ENCODE results near the gene FBXO36. TPM values are rescaled to one million over a fixed set of nuclear protein-coding genes. Genes with fewer than 3 reads are reported as not detected.

FBXO36 gene
- total RNA-seq, 1 donor from 2014 or later: 13.1 TPM

DNA sequence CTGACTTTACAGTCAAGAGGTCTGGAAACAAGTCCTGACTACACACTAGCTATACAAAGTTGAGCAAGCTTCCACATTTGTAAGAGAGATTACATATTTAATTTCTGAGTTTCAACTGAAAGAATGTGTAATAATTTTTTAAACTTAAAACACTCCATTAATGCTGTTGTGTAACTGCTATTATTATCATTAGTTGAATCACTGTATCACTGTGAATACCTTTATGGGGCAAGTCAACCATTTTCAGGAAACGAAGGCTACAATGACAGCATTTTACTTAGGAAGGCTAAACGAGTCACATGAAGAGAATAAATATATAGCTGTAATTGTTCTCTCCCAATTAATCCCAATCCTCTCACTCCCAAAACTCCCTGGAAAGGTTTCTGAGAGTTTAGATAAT is 46.8 kb upstream of the FBXO36 start:
- DNase-seq (ENCODE audit: low spot score): no peak
- TF ChIP-seq, protein P1, sequence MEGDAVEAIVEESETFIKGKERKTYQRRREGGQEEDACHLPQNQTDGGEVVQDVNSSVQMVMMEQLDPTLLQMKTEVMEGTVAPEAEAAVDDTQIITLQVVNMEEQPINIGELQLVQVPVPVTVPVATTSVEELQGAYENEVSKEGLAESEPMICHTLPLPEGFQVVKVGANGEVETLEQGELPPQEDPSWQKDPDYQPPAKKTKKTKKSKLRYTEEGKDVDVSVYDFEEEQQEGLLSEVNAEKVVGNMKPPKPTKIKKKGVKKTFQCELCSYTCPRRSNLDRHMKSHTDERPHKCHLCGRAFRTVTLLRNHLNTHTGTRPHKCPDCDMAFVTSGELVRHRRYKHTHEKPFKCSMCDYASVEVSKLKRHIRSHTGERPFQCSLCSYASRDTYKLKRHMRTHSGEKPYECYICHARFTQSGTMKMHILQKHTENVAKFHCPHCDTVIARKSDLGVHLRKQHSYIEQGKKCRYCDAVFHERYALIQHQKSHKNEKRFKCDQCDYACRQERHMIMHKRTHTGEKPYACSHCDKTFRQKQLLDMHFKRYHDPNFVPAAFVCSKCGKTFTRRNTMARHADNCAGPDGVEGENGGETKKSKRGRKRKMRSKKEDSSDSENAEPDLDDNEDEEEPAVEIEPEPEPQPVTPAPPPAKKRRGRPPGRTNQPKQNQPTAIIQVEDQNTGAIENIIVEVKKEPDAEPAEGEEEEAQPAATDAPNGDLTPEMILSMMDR (IDR thresholded peaks at IDR 0.05): no peak
- TF ChIP-seq EZH2phosphoT487 (IDR thresholded peaks at IDR 0.05) (no peak), EZH2 (IDR thresholded peaks at IDR 0.05) (no peak)
- Mint-ChIP-seq H3K27me3 (ENCODE audit: insufficient read depth, low read depth) (peaks cover 4% of the 10 kb centered on the region), H3K4me1 (no peaks in the 10 kb centered on the region), H3K27ac (no peak overlapping the region), H3K4me3 (no peak overlapping the region), H3K9me3 (no peaks in the 10 kb centered on the region), H3K36me3 (peaks cover 29% of the 10 kb centered on the region)
- peaks cover 80% of the 10 kb centered on the region for H3K79me2 ChIP-seq (ENCODE audit: low read depth)
- peaks cover 12% of the 10 kb centered on the region for H3K36me3 ChIP-seq
- no peak overlapping the region for H3K27ac ChIP-seq
- no peaks in the 10 kb centered on the region for H3K27me3 ChIP-seq
- H4K20me1 ChIP-seq (ENCODE audit: low read depth): peaks cover 43% of the 10 kb centered on the region
- no peaks in the 10 kb centered on the region for H3F3A ChIP-seq (ENCODE audit: low read depth)
- H3K9me3 ChIP-seq (ENCODE audit: low read depth): no peaks in the 10 kb centered on the region
- no peak overlapping the region for H3K4me3 ChIP-seq
- no peak overlapping the region for H2AFZ ChIP-seq (replicated peaks)
- H3K4me2 ChIP-seq: no peak overlapping the region
- H3K9ac ChIP-seq: no peak overlapping the region
- no peaks in the 10 kb centered on the region for H3K4me1 ChIP-seq

DNA sequence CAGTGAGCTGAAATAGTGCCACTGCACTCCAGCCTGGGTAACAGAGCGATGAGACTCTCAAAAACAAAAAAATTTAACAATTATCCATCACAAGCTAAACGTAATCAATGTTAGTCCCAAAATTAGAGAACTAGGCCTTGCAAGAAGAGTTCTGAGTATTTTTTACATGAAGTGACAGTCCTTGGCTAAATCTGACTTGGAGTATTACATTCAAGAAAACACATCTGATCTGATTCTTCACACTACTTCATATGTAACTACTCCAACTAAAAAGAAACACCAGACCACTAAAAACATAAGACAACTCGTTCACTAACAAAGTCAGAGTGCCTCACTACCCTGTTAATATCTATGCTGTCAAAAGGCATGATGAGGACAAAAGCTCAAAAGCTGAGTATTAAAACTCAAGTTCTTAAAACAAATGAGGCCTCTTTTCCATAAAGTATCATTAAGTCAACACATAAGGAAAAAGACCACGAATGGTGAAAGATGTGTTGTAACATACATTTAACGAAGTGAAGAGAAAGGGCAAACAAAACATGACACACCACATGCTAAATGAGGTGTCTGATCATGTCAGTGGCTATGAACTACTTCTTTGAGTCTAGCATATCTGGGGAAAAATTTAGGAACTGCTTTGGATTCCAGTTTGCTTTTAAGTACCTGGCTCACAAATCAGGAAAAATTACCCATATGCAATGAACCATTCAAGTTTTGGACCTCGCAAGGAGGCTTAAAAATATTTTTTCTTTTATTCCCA is 42.9 kb upstream of the FBXO36 start:
- DNase-seq (ENCODE audit: low spot score): no peak
- Histone ChIP-seq H3K9ac (no peak overlapping the region), H3K4me3 (no peak overlapping the region), H3K9me3 (ENCODE audit: low read depth) (no peaks in the 10 kb centered on the region), H3K36me3 (peaks cover 12% of the 10 kb centered on the region), H3K27me3 (no peaks in the 10 kb centered on the region), H2AFZ (replicated peaks) (no peak overlapping the region), H3K27ac (no peak overlapping the region), H3K4me2 (no peak overlapping the region), H4K20me1 (ENCODE audit: low read depth) (peaks cover 72% of the 10 kb centered on the region), H3K4me1 (no peaks in the 10 kb centered on the region), H3F3A (ENCODE audit: low read depth) (no peaks in the 10 kb centered on the region), H3K79me2 (ENCODE audit: low read depth) (peaks cover 80% of the 10 kb centered on the region)
- Mint-ChIP-seq H3K9me3 (no peaks in the 10 kb centered on the region), H3K4me3 (no peak overlapping the region), H3K36me3 (peaks cover 17% of the 10 kb centered on the region), H3K27ac (no peak overlapping the region), H3K4me1 (no peaks in the 10 kb centered on the region), H3K27me3 (ENCODE audit: insufficient read depth, low read depth) (peaks cover 4% of the 10 kb centered on the region)
- TF ChIP-seq EZH2 (IDR thresholded peaks at IDR 0.05) (no peak), EZH2phosphoT487 (IDR thresholded peaks at IDR 0.05) (no peak)
- TF ChIP-seq, protein P1 (IDR thresholded peaks at IDR 0.05): no peak

DNA sequence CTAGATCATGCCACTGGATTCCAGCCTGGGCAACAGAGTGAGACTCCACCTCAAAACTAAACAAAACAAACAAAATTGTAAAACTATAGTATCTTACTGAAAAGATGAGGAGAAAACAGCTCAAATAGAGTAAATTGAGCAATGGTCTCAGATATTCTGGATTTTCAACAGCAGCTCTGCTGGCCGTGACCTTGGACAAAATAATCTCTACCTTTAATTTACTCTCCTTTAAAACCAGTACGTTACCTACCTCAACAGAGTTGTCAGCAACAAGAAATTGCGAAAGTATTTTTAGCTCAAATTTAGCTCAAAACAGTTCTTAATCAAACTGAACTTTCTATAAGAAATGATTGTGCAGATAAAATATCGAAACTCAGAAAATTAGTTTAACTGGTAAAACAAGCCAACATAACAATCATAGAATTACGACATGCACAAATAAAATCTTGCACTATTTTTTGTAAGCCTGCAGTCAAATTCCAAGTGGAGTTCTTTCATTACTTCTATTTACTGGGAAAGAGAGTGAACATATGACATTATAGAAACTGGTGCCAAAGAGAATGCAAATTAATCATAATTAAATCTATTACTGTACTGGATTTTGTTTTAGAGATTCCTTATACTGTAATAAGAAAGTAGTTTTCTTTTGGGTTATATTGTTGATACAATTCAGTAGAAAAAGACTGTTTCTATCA is 41.3 kb upstream of the FBXO36 start:
- Mint-ChIP-seq H3K27ac (no peak overlapping the region), H3K4me3 (no peak overlapping the region), H3K27me3 (ENCODE audit: insufficient read depth, low read depth) (peaks cover 4% of the 10 kb centered on the region), H3K36me3 (peaks cover 17% of the 10 kb centered on the region), H3K4me1 (no peaks in the 10 kb centered on the region), H3K9me3 (no peaks in the 10 kb centered on the region)
- Histone ChIP-seq H2AFZ (replicated peaks) (no peak overlapping the region), H3K27me3 (no peaks in the 10 kb centered on the region), H3K4me3 (no peak overlapping the region), H3K27ac (no peak overlapping the region), H3K36me3 (peaks cover 12% of the 10 kb centered on the region), H3K9me3 (ENCODE audit: low read depth) (no peaks in the 10 kb centered on the region), H3F3A (ENCODE audit: low read depth) (no peaks in the 10 kb centered on the region), H3K4me2 (no peak overlapping the region), H3K4me1 (peaks cover 9% of the 10 kb centered on the region), H3K79me2 (ENCODE audit: low read depth) (peaks cover 83% of the 10 kb centered on the region), H4K20me1 (ENCODE audit: low read depth) (peaks cover 72% of the 10 kb centered on the region), H3K9ac (no peak overlapping the region)
- TF ChIP-seq EZH2phosphoT487 (IDR thresholded peaks at IDR 0.05): no peak
- no peak for TF ChIP-seq EZH2 (IDR thresholded peaks at IDR 0.05)
- TF ChIP-seq, protein P1 (IDR thresholded peaks at IDR 0.05): no peak
- DNase-seq (ENCODE audit: low spot score): no peak
